B cell (primary cell): ENCODE measurements around the gene NKG7. TPM values are rescaled to one million over a fixed set of nuclear protein-coding genes. Genes with fewer than 3 reads are reported as not detected.

Experiments
- ATAC-seq: fragments of 200-7000 bp; cut with Tn5 transposase; one replicate; pipeline ENCODE4 v1.10.0; 2021; ENCODE audit warnings: low read depth, mild to moderate bottlenecking, moderate number of reproducible peaks, moderate library complexity
- CTCF ChIA-PET: fragments of 350-600 bp; sonication (Branson Sonifier 250); formaldehyde crosslinking; loops from one replicate; lab custom pipeline; 2021; ENCODE audit warnings: antibody characterized with exemption, inconsistent platforms; lab: Charles Lee
- POLR2A ChIA-PET: fragments of 350-600 bp; sonication (Branson Sonifier 250); formaldehyde crosslinking; loops from one replicate; lab custom pipeline; 2021; ENCODE audit warnings: antibody characterized with exemption; lab: Charles Lee
- DNase-seq: peaks from one replicate; pipeline ENCODE4 v3.0.0; 2013
- H2AFZ ChIP-seq: 2 replicates; pipeline ENCODE4 v1.6.1; 2012; ENCODE audit warnings: mild to moderate bottlenecking, low read depth, low read length; ENCODE audit not compliant: insufficient read depth, poor library complexity, severe bottlenecking
- H3K27ac ChIP-seq, 2 donors: 1 replicate in 1 of 2; 2 replicates in 1 of 2; pipeline ENCODE4 v1.5.1; 2012 to 2013; ENCODE audit warnings: low read length in 2 of 2, mild to moderate bottlenecking in 2 of 2, moderate library complexity in 1 of 2
- H3K27me3 ChIP-seq, 4 experiments: fragments of 200-600 bp in 1 of 4; sonication (generic) in 1 of 4; replicated peaks in 1 of 4; 1 replicate in 2 of 4; 2 replicates in 2 of 4; pipeline versions ENCODE4 v1.6.1 to v1.7.0; 2013 to 2016; ENCODE audit warnings: low read length in 3 of 4, mild to moderate bottlenecking in 2 of 4, mixed read lengths in 1 of 4, moderate library complexity in 1 of 4; ENCODE audit not compliant: insufficient read depth in 4 of 4, control insufficient read depth in 3 of 4; ENCODE audit errors: control extremely low read depth in 1 of 4
- H3K36me3 ChIP-seq, 2 experiments: replicated peaks in 1 of 2; 1 replicate in 1 of 2; 2 replicates in 1 of 2; pipeline versions ENCODE4 v1.6.1 to v1.7.1; 2013; ENCODE audit warnings: low read length in 1 of 2; ENCODE audit not compliant: insufficient read depth in 2 of 2, control insufficient read depth in 1 of 2; ENCODE audit errors: control extremely low read depth in 1 of 2, extremely low read depth in 1 of 2
- H3K4me1 ChIP-seq, 2 donors: fragments of 200-600 bp in 1 of 2; sonication (generic) in 1 of 2; 1 replicate in 1 of 2; 2 replicates in 1 of 2; pipeline versions ENCODE4 v1.5.1 to v1.6.1; 2013 to 2017; ENCODE audit warnings: low read length in 2 of 2; ENCODE audit not compliant: control insufficient read depth in 2 of 2, insufficient read depth in 2 of 2
- H3K4me2 ChIP-seq: replicated peaks from 2 replicates; pipeline ENCODE3; 2012; ENCODE audit warnings: mild to moderate bottlenecking, low read depth, low read length; ENCODE audit not compliant: poor library complexity, severe bottlenecking
- H3K4me3 ChIP-seq, 5 experiments: fragments of 200-600 bp in 1 of 5; sonication (generic) in 1 of 5; 1 replicate in 3 of 5; 2 replicates in 2 of 5; pipeline versions ENCODE4 v1.5.1 to v1.7.0; 2011 to 2016; ENCODE audit warnings: low read length in 4 of 5, mild to moderate bottlenecking in 4 of 5, low read depth in 2 of 5, control low read depth in 1 of 5, moderate library complexity in 1 of 5; ENCODE audit not compliant: insufficient read depth in 1 of 5; ENCODE audit errors: control extremely low read depth in 1 of 5, extremely low read depth in 1 of 5
- H3K79me2 ChIP-seq: fragments of 200-600 bp; sonication (generic); one replicate; pipeline ENCODE4 v1.6.0; 2016; ENCODE audit warnings: low read length; ENCODE audit not compliant: control insufficient read depth, insufficient read depth
- H3K9ac ChIP-seq: fragments of 200-600 bp; sonication (generic); 2 replicates; pipeline ENCODE4 v1.6.1; 2017; ENCODE audit warnings: mild to moderate bottlenecking, low read length, moderate library complexity
- H3K9me3 ChIP-seq, 3 donors: one replicate each; pipeline versions ENCODE4 v1.6.1 to v1.7.1; 2013; ENCODE audit warnings: low read length in 2 of 3; ENCODE audit not compliant: control insufficient read depth in 2 of 3, insufficient read depth in 1 of 3; ENCODE audit errors: control extremely low read depth in 1 of 3
- H4K20me1 ChIP-seq: 2 replicates; pipeline ENCODE4 v1.6.0; 2012; ENCODE audit warnings: mild to moderate bottlenecking, low read length; ENCODE audit not compliant: insufficient read depth, control insufficient read depth, poor library complexity, severe bottlenecking
- H3K27ac Mint-ChIP-seq: one replicate; pipeline ENCODE4 v1.8.0; 2021; ENCODE audit warnings: mixed read lengths
- H3K27me3 Mint-ChIP-seq: one replicate; pipeline ENCODE4 v1.8.0; 2021; ENCODE audit warnings: mixed read lengths
- H3K4me1 Mint-ChIP-seq: one replicate; pipeline ENCODE4 v1.8.0; 2021; ENCODE audit warnings: mixed read lengths
- H3K4me3 Mint-ChIP-seq: one replicate; pipeline ENCODE4 v1.8.0; 2021; ENCODE audit warnings: mixed read lengths
- H3K9me3 Mint-ChIP-seq: one replicate; pipeline ENCODE4 v1.8.0; 2022; ENCODE audit warnings: mixed read lengths; ENCODE audit not compliant: insufficient read depth
- EZH2 ChIP-seq: IDR thresholded peaks from 2 replicates; pipeline ENCODE4 v1.6.1; 2012; ENCODE audit warnings: borderline replicate concordance, low read depth, mild to moderate bottlenecking, moderate library complexity, low read length; ENCODE audit not compliant: insufficient read depth, poor library complexity, severe bottlenecking
- WGBS: methylation state at CpG from one replicate; pipeline ENCODE4 v1.1.5; 2013; ENCODE audit warnings: missing lambda C conversion rate; ENCODE audit not compliant: insufficient coverage; 5-methylcytosine and 5-hydroxymethylcytosine counted together
- intact Hi-C: fragments of 100-400 bp; cut with micrococcal nuclease; formaldehyde crosslinking; loops from one replicate; pipeline ENCODE4 v1.10.0; 2022
- polyA minus RNA-seq: library from RNA; depleted of rRNA, polyadenylated mRNA; stranded (reverse); fragments of >200 nt; gene quantifications from 2 replicates; pipeline ENCODE4 v1.2.3, GENCODE V29; 2012
- polyA plus RNA-seq: library from polyadenylated mRNA; depleted of rRNA; stranded (reverse); fragments of >200 nt; gene quantifications from 2 replicates; pipeline ENCODE4 v1.2.3, GENCODE V29; 2012
- total RNA-seq, 2 donors: library from RNA; stranded (reverse); fragments of 120-200 nt in 1 of 2; gene quantifications; 1 replicate in 1 of 2; 2 replicates in 1 of 2; pipeline versions ENCODE4 v1.2.3 to v1.2.4, GENCODE V29; 2013 to 2022
- TF ChIP-seq, protein P1 (sequence below): fragments of 200-600 bp; IDR thresholded peaks from one replicate; pipeline ENCODE4 v1.8.0; 2022; ENCODE audit warnings: antibody characterized with exemption, mild to moderate bottlenecking

NKG7 gene
- total RNA-seq (1.9 and 2.6 TPM in 2 replicates), polyA plus RNA-seq (6.6 and 10.1 TPM in 2 replicates), polyA minus RNA-seq (2.7 and 9.7 TPM in 2 replicates)
- 4.0 TPM for total RNA-seq (2013)

GRCh38 chr19:51372649-51373504 is at the start of gene NKG7:
Gene NKG7, minus strand, starts transcription at chr19:51372654. Its CDS starts 119 bp downstream, at chr19:51372535.
- peak within 1 kb of the TSS; percentile 38 for H2AFZ ChIP-seq

More at GRCh38 chr19:51372649-51373504, at the start of gene NKG7:
- H3K4me3 Mint-ChIP-seq, result no peak within 1 kb of the TSS
- Histone ChIP-seq H3K4me1 (peaks cover 0 to 17% of the 10 kb centered on the region in 2 donors), H3K9ac (no peak within 1 kb of the TSS), H3K36me3 (no peaks in the 10 kb centered on the region), H4K20me1 (no peaks in the 10 kb centered on the region), H3K27me3 (no peaks in the 10 kb centered on the region), H3K27ac (no peak within 1 kb of the TSS), H3K4me3 (no peak within 1 kb of the TSS), H3K79me2 (no peaks in the 10 kb centered on the region), H3K4me2 (peak within 1 kb of the TSS; percentile 19), H3K9me3 (no peaks in the 10 kb centered on the region)
- no peaks in the 10 kb centered on the region for H3K9me3 Mint-ChIP-seq
- DNase-seq (no peak), ATAC-seq (no peak)
- TF ChIP-seq, protein P1, sequence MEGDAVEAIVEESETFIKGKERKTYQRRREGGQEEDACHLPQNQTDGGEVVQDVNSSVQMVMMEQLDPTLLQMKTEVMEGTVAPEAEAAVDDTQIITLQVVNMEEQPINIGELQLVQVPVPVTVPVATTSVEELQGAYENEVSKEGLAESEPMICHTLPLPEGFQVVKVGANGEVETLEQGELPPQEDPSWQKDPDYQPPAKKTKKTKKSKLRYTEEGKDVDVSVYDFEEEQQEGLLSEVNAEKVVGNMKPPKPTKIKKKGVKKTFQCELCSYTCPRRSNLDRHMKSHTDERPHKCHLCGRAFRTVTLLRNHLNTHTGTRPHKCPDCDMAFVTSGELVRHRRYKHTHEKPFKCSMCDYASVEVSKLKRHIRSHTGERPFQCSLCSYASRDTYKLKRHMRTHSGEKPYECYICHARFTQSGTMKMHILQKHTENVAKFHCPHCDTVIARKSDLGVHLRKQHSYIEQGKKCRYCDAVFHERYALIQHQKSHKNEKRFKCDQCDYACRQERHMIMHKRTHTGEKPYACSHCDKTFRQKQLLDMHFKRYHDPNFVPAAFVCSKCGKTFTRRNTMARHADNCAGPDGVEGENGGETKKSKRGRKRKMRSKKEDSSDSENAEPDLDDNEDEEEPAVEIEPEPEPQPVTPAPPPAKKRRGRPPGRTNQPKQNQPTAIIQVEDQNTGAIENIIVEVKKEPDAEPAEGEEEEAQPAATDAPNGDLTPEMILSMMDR, result no peak
- no peak for TF ChIP-seq EZH2
- WGBS, result no CpG with 5 or more reads among the region's 9 CpGs
- H3K27me3 Mint-ChIP-seq, result no peaks in the 10 kb centered on the region
- ChIA-PET CTCF (interaction anchor here (1.6 kb wide), 1 partner anchor 45 kb away, joined by 3 read pairs; the partner anchor contains the start of gene SIGLEC10), POLR2A (no interaction called here)
- intact Hi-C loops, result no loop called here
- H3K4me1 Mint-ChIP-seq, result peaks cover 9% of the 10 kb centered on the region
- H3K27ac Mint-ChIP-seq, result peak within 1 kb of the TSS; percentile 46
